IMR-90 (cell line): ENCODE data around the gene ZDHHC14. TPM values are rescaled to one million over a fixed set of nuclear protein-coding genes. Genes with fewer than 3 reads are reported as not detected.

Experiments
- ATAC-seq: fragments of 200-7000 bp; cut with Tn5 transposase; 2 replicates; pipeline ENCODE4 v1.9.1; 2020; ENCODE audit warnings: low read depth, mild to moderate bottlenecking, moderate library complexity
- BruUV-seq: library from RNA; stranded (reverse); fragments of 400-500 nt; replicated peaks from 2 replicates; lab custom pipeline; 2021; lab: Mats Ljungman, UMichigan
- CTCF ChIA-PET: fragments of 300-600 bp; formaldehyde crosslinking; extraction: SDS; loops from one replicate; lab custom pipeline; 2021; ENCODE audit warnings: antibody characterized with exemption; lab: Yijun Ruan, JAX
- POLR2A ChIA-PET: fragments of 300-600 bp; sonication (Branson Sonifier 250); formaldehyde crosslinking; loops from one replicate; lab custom pipeline; 2022; ENCODE audit warnings: antibody characterized with exemption; ENCODE audit not compliant: unreplicated experiment; lab: Charles Lee
- DNase-seq: peaks from one replicate; pipeline ENCODE4 v3.0.0; 2013
- H2AFZ ChIP-seq: replicated peaks from 2 replicates; pipeline ENCODE3; 2013; ENCODE audit warnings: low read length, mild to moderate bottlenecking; ENCODE audit not compliant: poor library complexity
- H2AK5ac ChIP-seq: 2 replicates; pipeline ENCODE4 v1.6.1; 2013; ENCODE audit warnings: low read depth, low read length, inconsistent platforms
- H2AK9ac ChIP-seq: replicated peaks from 2 replicates; pipeline ENCODE3; 2013; ENCODE audit warnings: mild to moderate bottlenecking, low read depth, low read length, moderate library complexity; ENCODE audit not compliant: poor library complexity
- H2BK120ac ChIP-seq: 2 replicates; pipeline ENCODE4 v1.6.1; 2013; ENCODE audit warnings: low read depth, low read length, inconsistent platforms
- H2BK15ac ChIP-seq: 3 replicates; pipeline ENCODE4 v1.6.1; 2013; ENCODE audit warnings: low read depth, low read length, inconsistent platforms
- H2BK20ac ChIP-seq: 2 replicates; pipeline ENCODE4 v1.6.1; 2013; ENCODE audit warnings: low read depth, mild to moderate bottlenecking, inconsistent platforms, low read length, moderate library complexity
- H2BK5ac ChIP-seq: 2 replicates; pipeline ENCODE4 v1.6.1; 2013; ENCODE audit warnings: mild to moderate bottlenecking, low read depth, low read length, inconsistent platforms; ENCODE audit not compliant: poor library complexity, severe bottlenecking
- H3K14ac ChIP-seq: replicated peaks from 2 replicates; pipeline ENCODE4 v1.6.1; 2013; ENCODE audit warnings: low read depth, low read length, inconsistent platforms
- H3K18ac ChIP-seq: 2 replicates; pipeline ENCODE4 v1.6.1; 2013; ENCODE audit warnings: low read depth, low read length, control low read depth
- H3K23ac ChIP-seq: 2 replicates; pipeline ENCODE4 v1.6.1; 2013; ENCODE audit warnings: low read depth, low read length, inconsistent platforms
- H3K27ac ChIP-seq: 2 replicates; pipeline ENCODE4 v1.5.1; 2013; ENCODE audit warnings: mild to moderate bottlenecking, control low read depth, low read length; ENCODE audit not compliant: insufficient read depth
- H3K27me3 ChIP-seq: 2 replicates; pipeline ENCODE4 v1.6.1; 2013; ENCODE audit warnings: low read length; ENCODE audit not compliant: control insufficient read depth, insufficient read depth
- H3K36me3 ChIP-seq: 2 replicates; pipeline ENCODE4 v1.6.1; 2013; ENCODE audit warnings: low read length, mixed read lengths; ENCODE audit not compliant: control insufficient read depth, insufficient read depth
- H3K4ac ChIP-seq: 2 replicates; pipeline ENCODE4 v1.6.1; 2013; ENCODE audit warnings: low read depth, low read length, inconsistent platforms
- H3K4me1 ChIP-seq: 2 replicates; pipeline ENCODE4 v1.6.1; 2013; ENCODE audit warnings: low read length, mixed read lengths; ENCODE audit not compliant: control insufficient read depth, insufficient read depth
- H3K4me2 ChIP-seq: 2 replicates; pipeline ENCODE4 v1.6.1; 2013; ENCODE audit warnings: low read depth, mild to moderate bottlenecking, control low read depth, low read length, moderate library complexity
- H3K4me3 ChIP-seq: 2 replicates; pipeline ENCODE4 v1.5.1; 2013; ENCODE audit warnings: low read depth, mild to moderate bottlenecking, control low read depth, low read length, moderate library complexity; ENCODE audit not compliant: insufficient read depth
- H3K56ac ChIP-seq: 2 replicates; pipeline ENCODE4 v1.6.1; 2013; ENCODE audit warnings: low read length, inconsistent platforms; ENCODE audit not compliant: insufficient read depth; ENCODE audit errors: extremely low read depth
- H3K79me1 ChIP-seq, 2 experiments: 2 replicates each; pipeline ENCODE4 v1.6.1; 2013; ENCODE audit warnings: low read length in 2 of 2, inconsistent platforms in 1 of 2, low read depth in 1 of 2
- H3K9ac ChIP-seq: 2 replicates; pipeline ENCODE4 v1.6.1; 2013; ENCODE audit warnings: low read depth, low read length, control low read depth
- H3K9me1 ChIP-seq: 2 replicates; pipeline ENCODE4 v1.6.1; 2013; ENCODE audit warnings: low read length, inconsistent platforms; ENCODE audit not compliant: insufficient read depth
- H3K9me3 ChIP-seq: 2 replicates; pipeline ENCODE4 v1.6.1; 2013; ENCODE audit warnings: low read length; ENCODE audit not compliant: control insufficient read depth, insufficient read depth
- H4K20me1 ChIP-seq: 2 replicates; pipeline ENCODE4 v1.6.1; 2013; ENCODE audit warnings: low read length, inconsistent platforms; ENCODE audit not compliant: insufficient read depth
- H4K5ac ChIP-seq: 2 replicates; pipeline ENCODE4 v1.6.1; 2013; ENCODE audit warnings: mild to moderate bottlenecking, low read depth, low read length, control low read depth
- H4K8ac ChIP-seq, 2 experiments: 2 replicates each; pipeline ENCODE4 v1.6.1; 2013; ENCODE audit warnings: low read depth in 2 of 2, low read length in 2 of 2, control low read depth in 1 of 2, inconsistent platforms in 1 of 2
- H4K91ac ChIP-seq: 2 replicates; pipeline ENCODE4 v1.6.1; 2013; ENCODE audit warnings: low read depth, low read length, inconsistent platforms; ENCODE audit not compliant: insufficient read depth
- BHLHE40 ChIP-seq: fragments of 150-350 bp; IDR thresholded peaks from 2 replicates; pipeline ENCODE4 v1.6.1; 2016; ENCODE audit warnings: mild to moderate bottlenecking, low read depth, low read length
- CEBPB ChIP-seq: IDR thresholded peaks from 2 replicates; pipeline ENCODE4 v1.6.1; 2012; ENCODE audit warnings: low read depth, low read length, improper control_type of control experiment
- FOS ChIP-seq: fragments of 150-350 bp; IDR thresholded peaks from 2 replicates; pipeline ENCODE4 v1.6.1; 2016; ENCODE audit warnings: low read depth, low read length
- MAFK ChIP-seq: IDR thresholded peaks from 2 replicates; pipeline ENCODE4 v1.6.1; 2012; ENCODE audit warnings: low read depth, low read length, improper control_type of control experiment
- MAZ ChIP-seq: IDR thresholded peaks from 2 replicates; pipeline ENCODE4 v1.6.1; 2012; ENCODE audit warnings: low read depth, mild to moderate bottlenecking, low read length, improper control_type of control experiment, moderate library complexity, borderline replicate concordance
- MXI1 ChIP-seq: IDR thresholded peaks from 2 replicates; pipeline ENCODE4 v1.6.1; 2012; ENCODE audit warnings: low read depth, mild to moderate bottlenecking, low read length, moderate library complexity, borderline replicate concordance
- NFE2L2 ChIP-seq: fragments of 150-350 bp; IDR thresholded peaks from 2 replicates; pipeline ENCODE4 v1.6.1; 2016; ENCODE audit warnings: low read depth, mild to moderate bottlenecking, low read length
- POLR2A ChIP-seq: IDR thresholded peaks from 2 replicates; pipeline ENCODE4 v1.6.1; 2012; ENCODE audit warnings: mild to moderate bottlenecking, low read depth, low read length
- RAD21 ChIP-seq: IDR thresholded peaks from 2 replicates; pipeline ENCODE4 v1.6.1; 2012; ENCODE audit warnings: low read length, improper control_type of control experiment
- RCOR1 ChIP-seq: IDR thresholded peaks from 2 replicates; pipeline ENCODE4 v1.6.1; 2012; ENCODE audit warnings: mild to moderate bottlenecking, low read length, improper control_type of control experiment; ENCODE audit not compliant: insufficient replicate concordance
- RFX5 ChIP-seq: IDR thresholded peaks from 2 replicates; pipeline ENCODE4 v1.8.0; 2012; ENCODE audit warnings: low read depth, mild to moderate bottlenecking, low read length, moderate library complexity
- SMC3 ChIP-seq: fragments of 150-350 bp; IDR thresholded peaks from 2 replicates; pipeline ENCODE4 v1.6.1; 2016; ENCODE audit warnings: low read depth, mild to moderate bottlenecking, antibody characterized with exemption, low read length, moderate library complexity
- WGBS, 2 experiments: methylation state at CpG; one replicate each; pipeline versions ENCODE4 v1.1.5 to v1.1.7; 2013; ENCODE audit warnings: missing lambda C conversion rate in 2 of 2; ENCODE audit not compliant: insufficient read length in 1 of 2; ENCODE audit errors: extremely low coverage in 2 of 2; 5-methylcytosine and 5-hydroxymethylcytosine counted together
- dilution Hi-C: fragments of 300-500 bp; cut with HindIII; formaldehyde crosslinking; loops from one replicate; pipeline ENCODE4 v1.14.3; 2018; ENCODE audit warnings: low sequenced_read_pairs; ENCODE audit not compliant: unreplicated experiment
- in situ Hi-C: fragments of 300-500 bp; cut with MboI; formaldehyde crosslinking; loops from 3 replicates; pipeline ENCODE4 v1.14.3; 2019; ENCODE audit warnings: low sequenced_read_pairs, inconsistent platforms, mixed read lengths
- intact Hi-C: fragments of 100-400 bp; cut with micrococcal nuclease; formaldehyde crosslinking; loops from 2 replicates; pipeline ENCODE4 v1.10.0; 2022
- polyA plus RNA-seq, 3 experiments: library from polyadenylated mRNA; depleted of rRNA; stranded (reverse); fragments of >200 nt; gene quantifications; 2 replicates each; pipeline ENCODE4 v1.2.3, GENCODE V29; 2012; ENCODE audit warnings: low replicate concordance in 1 of 3
- total RNA-seq: library from RNA; depleted of rRNA; stranded (reverse); fragments of >200 nt; gene quantifications from 2 replicates; pipeline ENCODE4 v1.2.3, GENCODE V29; 2012
- TF ChIP-seq, protein P1 (sequence below): fragments of 150-350 bp; IDR thresholded peaks from 2 replicates; pipeline ENCODE4 v1.6.1; 2016; ENCODE audit warnings: low read depth, mild to moderate bottlenecking, low read length, moderate library complexity, borderline replicate concordance
- TF ChIP-seq, protein P2 (sequence below): conservative IDR thresholded peaks from 2 replicates; pipeline ENCODE4 v1.5.1; 2012; ENCODE audit warnings: mild to moderate bottlenecking, low read depth, low read length, improper control_type of control experiment
- TF ChIP-seq, protein P3 (sequence below): fragments of 150-350 bp; IDR thresholded peaks from 2 replicates; pipeline ENCODE4 v1.6.1; 2017; ENCODE audit warnings: mild to moderate bottlenecking, antibody characterized with exemption, low read length, low read depth

ZDHHC14 gene
- total and polyA plus RNA-seq, 2 of the 4 experiments (the other 2 are of a cell fraction): 0.90 to 2.0 TPM

DNA sequence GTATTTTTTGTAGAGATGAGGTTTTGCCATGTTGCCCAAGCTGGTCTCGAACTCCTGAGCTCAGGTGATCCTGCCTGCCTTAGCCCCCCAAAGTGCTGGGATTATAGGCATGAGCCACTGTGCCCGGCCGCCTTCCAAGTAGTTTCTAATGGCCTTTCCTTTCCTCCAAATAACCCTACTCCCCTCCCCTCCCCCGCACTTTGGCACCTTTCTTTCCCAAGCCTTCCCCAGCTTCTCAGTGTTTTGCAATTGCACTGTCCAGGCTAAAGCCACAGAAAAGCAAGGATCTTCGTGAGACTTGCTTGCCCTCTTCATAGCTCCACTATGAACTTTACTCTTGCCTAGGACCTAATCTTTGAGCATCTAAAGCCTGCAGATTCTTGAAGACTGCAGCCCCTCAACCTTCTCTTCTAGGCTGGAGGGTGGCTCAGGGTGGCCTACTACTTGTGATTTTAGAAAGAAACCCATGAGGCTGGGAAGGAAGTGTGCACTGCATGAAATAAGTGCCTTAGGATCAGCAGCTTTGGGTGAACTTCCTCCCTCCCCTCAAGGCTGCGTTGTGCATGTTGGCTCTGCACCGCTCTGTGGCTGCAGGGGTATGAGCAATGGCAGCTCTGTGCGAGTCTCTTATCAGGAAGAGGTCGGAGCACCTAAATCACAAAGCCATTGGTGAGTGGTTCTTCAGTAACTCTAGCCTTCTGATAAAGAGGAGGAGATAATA lies 289.6 kb downstream of the ZDHHC14 start:
- intact Hi-C loops: no loop called here
- WGBS, 2 experiments: no CpG with 5 or more reads among the region's 9 CpGs
- Histone ChIP-seq H3K9me1 (no peaks in the 10 kb centered on the region; the same call in 1 of the 2 replicates), H3K27me3 (no peaks in the 10 kb centered on the region), H2AK9ac (no peak overlapping the region), H4K5ac (no peak overlapping the region), H2AK5ac (no peak overlapping the region; the same call in 1 of the 2 replicates), H4K8ac (no peak overlapping the region; a peak in 1 of 4 replicates), H3K4me1 (peaks cover 10% of the 10 kb centered on the region; the same call in 1 of the 2 replicates), H2BK120ac (no peak overlapping the region), H3K4ac (no peak overlapping the region), H3K79me1 (no peaks in the 10 kb centered on the region), H3K14ac (no peak overlapping the region), H2BK20ac (no peak overlapping the region), H4K91ac (no peak overlapping the region), H2AFZ (no peak overlapping the region), H2BK15ac (no peak overlapping the region), H3K4me2 (no peak overlapping the region), H2BK5ac (no peak overlapping the region), H3K9ac (no peak overlapping the region), H3K9me3 (no peaks in the 10 kb centered on the region), H3K36me3 (no peaks in the 10 kb centered on the region), H4K20me1 (no peaks in the 10 kb centered on the region), H3K4me3 (no peak overlapping the region), H3K27ac (no peak overlapping the region), H3K56ac (no peak overlapping the region), H3K18ac (no peak overlapping the region), H3K23ac (no peak overlapping the region)
- dilution Hi-C loops: no loop called here
- ChIA-PET POLR2A (interaction anchor here (0.6 kb wide), 1 partner anchor 12 kb away, joined by 3 read pairs; no protein-coding TSS in a partner anchor), CTCF (interaction anchor here (0.5 to 0.8 kb wide), 2 partner anchors 14 to 86 kb away, joined by 3 read pairs; no protein-coding TSS in a partner anchor)
- in situ Hi-C loops: no loop called here
- DNase-seq (no peak), ATAC-seq (no peak)
- no TSS peak for BruUV-seq
- TF ChIP-seq RCOR1 (no peak), MAFK (no peak), MXI1 (no peak), CEBPB (no peak), RFX5 (no peak), FOS (no peak), RAD21 (no peak), MAZ (no peak), NFE2L2 (no peak), POLR2A (no peak), SMC3 (no peak), BHLHE40 (no peak)
- TF ChIP-seq, protein P1, sequence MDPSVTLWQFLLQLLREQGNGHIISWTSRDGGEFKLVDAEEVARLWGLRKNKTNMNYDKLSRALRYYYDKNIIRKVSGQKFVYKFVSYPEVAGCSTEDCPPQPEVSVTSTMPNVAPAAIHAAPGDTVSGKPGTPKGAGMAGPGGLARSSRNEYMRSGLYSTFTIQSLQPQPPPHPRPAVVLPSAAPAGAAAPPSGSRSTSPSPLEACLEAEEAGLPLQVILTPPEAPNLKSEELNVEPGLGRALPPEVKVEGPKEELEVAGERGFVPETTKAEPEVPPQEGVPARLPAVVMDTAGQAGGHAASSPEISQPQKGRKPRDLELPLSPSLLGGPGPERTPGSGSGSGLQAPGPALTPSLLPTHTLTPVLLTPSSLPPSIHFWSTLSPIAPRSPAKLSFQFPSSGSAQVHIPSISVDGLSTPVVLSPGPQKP: no peak
- TF ChIP-seq, protein P2, sequence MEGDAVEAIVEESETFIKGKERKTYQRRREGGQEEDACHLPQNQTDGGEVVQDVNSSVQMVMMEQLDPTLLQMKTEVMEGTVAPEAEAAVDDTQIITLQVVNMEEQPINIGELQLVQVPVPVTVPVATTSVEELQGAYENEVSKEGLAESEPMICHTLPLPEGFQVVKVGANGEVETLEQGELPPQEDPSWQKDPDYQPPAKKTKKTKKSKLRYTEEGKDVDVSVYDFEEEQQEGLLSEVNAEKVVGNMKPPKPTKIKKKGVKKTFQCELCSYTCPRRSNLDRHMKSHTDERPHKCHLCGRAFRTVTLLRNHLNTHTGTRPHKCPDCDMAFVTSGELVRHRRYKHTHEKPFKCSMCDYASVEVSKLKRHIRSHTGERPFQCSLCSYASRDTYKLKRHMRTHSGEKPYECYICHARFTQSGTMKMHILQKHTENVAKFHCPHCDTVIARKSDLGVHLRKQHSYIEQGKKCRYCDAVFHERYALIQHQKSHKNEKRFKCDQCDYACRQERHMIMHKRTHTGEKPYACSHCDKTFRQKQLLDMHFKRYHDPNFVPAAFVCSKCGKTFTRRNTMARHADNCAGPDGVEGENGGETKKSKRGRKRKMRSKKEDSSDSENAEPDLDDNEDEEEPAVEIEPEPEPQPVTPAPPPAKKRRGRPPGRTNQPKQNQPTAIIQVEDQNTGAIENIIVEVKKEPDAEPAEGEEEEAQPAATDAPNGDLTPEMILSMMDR: no peak
- TF ChIP-seq, protein P3, sequence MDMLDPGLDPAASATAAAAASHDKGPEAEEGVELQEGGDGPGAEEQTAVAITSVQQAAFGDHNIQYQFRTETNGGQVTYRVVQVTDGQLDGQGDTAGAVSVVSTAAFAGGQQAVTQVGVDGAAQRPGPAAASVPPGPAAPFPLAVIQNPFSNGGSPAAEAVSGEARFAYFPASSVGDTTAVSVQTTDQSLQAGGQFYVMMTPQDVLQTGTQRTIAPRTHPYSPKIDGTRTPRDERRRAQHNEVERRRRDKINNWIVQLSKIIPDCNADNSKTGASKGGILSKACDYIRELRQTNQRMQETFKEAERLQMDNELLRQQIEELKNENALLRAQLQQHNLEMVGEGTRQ: no peak
